Measurements from ENCODE around the gene SHKBP1.

SHKBP1 gene

DNA sequence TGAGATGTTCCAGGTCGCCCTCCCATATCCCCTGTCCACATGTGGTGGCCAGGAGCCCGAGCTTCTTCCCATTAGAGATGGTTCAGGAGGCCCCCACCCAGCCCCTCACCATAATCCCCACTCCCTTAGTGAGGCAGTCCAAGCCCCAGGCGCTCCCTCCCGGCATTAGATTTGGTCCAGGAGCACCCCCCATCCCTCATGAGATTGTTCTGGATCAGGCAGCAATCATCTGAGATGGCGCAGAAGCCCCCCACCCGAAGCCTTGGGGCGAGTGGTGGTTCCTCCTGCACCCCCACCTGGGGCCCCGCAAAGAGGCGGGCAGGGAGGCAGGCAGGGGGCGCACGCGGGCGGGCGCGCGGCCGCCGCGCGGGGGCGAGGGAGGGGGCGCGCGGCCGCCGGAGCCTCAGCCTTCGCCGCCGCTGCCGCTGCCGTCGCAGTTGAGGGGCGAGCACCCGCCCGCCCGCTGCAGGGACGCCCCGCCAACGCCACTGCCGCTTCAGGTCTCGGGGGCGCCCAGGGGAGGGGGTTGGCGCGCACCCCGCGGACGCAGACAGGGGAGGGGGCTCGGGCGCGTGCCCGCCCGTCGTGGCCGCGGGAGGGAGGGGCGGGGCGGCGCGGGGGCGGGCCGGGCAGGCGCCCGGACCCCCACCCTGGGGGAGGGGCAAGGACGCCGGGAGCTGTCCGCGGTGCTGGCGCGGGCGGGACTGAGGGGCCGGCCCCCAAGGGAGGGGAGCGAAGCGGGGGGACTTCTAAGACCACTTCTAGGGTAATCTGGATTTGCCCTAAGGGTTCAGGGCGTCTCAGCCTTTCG lies 46.4 kb upstream of the SHKBP1 start:
- TF ChIP-seq ZNF8 (CRISPR knock-in tag; IDR thresholded peaks at IDR 0.05) (no peak), ARNTL (CRISPR knock-in tag; IDR thresholded peaks at IDR 0.05; ENCODE audit: borderline replicate concordance, low read depth) (no peak), ZFP3 (CRISPR knock-in tag; IDR thresholded peaks at IDR 0.05) (no peak), RARB (CRISPR knock-in tag; IDR thresholded peaks at IDR 0.05) (no peak), GLIS3 (CRISPR knock-in tag; IDR thresholded peaks at IDR 0.05) (no peak), CSDC2 (CRISPR knock-in tag; IDR thresholded peaks at IDR 0.05) (no peak), BACH2 (CRISPR knock-in tag; IDR thresholded peaks at IDR 0.05; ENCODE audit: borderline replicate concordance) (no peak)
- TF ChIP-seq, protein P1, sequence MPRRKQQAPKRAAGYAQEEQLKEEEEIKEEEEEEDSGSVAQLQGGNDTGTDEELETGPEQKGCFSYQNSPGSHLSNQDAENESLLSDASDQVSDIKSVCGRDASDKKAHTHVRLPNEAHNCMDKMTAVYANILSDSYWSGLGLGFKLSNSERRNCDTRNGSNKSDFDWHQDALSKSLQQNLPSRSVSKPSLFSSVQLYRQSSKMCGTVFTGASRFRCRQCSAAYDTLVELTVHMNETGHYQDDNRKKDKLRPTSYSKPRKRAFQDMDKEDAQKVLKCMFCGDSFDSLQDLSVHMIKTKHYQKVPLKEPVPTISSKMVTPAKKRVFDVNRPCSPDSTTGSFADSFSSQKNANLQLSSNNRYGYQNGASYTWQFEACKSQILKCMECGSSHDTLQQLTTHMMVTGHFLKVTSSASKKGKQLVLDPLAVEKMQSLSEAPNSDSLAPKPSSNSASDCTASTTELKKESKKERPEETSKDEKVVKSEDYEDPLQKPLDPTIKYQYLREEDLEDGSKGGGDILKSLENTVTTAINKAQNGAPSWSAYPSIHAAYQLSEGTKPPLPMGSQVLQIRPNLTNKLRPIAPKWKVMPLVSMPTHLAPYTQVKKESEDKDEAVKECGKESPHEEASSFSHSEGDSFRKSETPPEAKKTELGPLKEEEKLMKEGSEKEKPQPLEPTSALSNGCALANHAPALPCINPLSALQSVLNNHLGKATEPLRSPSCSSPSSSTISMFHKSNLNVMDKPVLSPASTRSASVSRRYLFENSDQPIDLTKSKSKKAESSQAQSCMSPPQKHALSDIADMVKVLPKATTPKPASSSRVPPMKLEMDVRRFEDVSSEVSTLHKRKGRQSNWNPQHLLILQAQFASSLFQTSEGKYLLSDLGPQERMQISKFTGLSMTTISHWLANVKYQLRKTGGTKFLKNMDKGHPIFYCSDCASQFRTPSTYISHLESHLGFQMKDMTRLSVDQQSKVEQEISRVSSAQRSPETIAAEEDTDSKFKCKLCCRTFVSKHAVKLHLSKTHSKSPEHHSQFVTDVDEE (CRISPR knock-in tag; IDR thresholded peaks at IDR 0.05): no peak
- TF ChIP-seq, protein P2, sequence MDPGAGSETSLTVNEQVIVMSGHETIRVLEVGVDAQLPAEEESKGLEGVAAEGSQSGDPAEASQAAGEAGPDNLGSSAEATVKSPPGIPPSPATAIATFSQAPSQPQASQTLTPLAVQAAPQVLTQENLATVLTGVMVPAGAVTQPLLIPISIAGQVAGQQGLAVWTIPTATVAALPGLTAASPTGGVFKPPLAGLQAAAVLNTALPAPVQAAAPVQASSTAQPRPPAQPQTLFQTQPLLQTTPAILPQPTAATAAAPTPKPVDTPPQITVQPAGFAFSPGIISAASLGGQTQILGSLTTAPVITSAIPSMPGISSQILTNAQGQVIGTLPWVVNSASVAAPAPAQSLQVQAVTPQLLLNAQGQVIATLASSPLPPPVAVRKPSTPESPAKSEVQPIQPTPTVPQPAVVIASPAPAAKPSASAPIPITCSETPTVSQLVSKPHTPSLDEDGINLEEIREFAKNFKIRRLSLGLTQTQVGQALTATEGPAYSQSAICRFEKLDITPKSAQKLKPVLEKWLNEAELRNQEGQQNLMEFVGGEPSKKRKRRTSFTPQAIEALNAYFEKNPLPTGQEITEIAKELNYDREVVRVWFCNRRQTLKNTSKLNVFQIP (CRISPR knock-in tag; IDR thresholded peaks at IDR 0.05; ENCODE audit: borderline replicate concordance, low read depth): no peak
- TF ChIP-seq, protein P3, sequence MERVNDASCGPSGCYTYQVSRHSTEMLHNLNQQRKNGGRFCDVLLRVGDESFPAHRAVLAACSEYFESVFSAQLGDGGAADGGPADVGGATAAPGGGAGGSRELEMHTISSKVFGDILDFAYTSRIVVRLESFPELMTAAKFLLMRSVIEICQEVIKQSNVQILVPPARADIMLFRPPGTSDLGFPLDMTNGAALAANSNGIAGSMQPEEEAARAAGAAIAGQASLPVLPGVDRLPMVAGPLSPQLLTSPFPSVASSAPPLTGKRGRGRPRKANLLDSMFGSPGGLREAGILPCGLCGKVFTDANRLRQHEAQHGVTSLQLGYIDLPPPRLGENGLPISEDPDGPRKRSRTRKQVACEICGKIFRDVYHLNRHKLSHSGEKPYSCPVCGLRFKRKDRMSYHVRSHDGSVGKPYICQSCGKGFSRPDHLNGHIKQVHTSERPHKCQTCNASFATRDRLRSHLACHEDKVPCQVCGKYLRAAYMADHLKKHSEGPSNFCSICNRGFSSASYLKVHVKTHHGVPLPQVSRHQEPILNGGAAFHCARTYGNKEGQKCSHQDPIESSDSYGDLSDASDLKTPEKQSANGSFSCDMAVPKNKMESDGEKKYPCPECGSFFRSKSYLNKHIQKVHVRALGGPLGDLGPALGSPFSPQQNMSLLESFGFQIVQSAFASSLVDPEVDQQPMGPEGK (CRISPR knock-in tag; IDR thresholded peaks at IDR 0.05; ENCODE audit: borderline replicate concordance): no peak
- ATAC-seq: peak; percentile 14; the same call in 1 of the 3 replicates

DNA sequence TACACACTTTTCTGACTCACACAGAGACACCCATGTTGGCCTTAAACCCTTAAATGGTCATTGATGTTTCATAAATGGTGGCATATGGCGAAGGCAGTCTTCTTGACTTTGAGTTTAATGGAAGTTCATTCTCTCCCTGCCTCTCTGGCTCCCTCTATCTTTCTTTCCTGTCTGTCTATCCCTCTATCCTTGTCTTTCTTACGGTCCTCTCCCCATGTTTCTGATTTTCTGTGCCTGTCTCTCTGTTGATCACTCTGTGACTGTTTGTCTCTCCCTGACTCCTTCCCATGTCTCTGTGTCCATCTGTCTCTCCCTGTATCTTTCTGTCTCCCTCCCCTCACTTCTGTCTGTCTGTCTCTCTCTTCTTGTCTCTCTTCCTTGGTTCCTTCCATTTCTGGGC lies 43.2 kb upstream of the SHKBP1 start:
- ATAC-seq: no peak
- no peak for TF ChIP-seq ZFP30 (CRISPR knock-in tag; IDR thresholded peaks at IDR 0.05)
- TF ChIP-seq, protein P4, sequence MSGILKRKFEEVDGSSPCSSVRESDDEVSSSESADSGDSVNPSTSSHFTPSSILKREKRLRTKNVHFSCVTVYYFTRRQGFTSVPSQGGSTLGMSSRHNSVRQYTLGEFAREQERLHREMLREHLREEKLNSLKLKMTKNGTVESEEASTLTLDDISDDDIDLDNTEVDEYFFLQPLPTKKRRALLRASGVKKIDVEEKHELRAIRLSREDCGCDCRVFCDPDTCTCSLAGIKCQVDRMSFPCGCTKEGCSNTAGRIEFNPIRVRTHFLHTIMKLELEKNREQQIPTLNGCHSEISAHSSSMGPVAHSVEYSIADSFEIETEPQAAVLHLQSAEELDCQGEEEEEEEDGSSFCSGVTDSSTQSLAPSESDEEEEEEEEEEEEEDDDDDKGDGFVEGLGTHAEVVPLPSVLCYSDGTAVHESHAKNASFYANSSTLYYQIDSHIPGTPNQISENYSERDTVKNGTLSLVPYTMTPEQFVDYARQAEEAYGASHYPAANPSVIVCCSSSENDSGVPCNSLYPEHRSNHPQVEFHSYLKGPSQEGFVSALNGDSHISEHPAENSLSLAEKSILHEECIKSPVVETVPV (CRISPR knock-in tag; IDR thresholded peaks at IDR 0.05): no peak
- TF ChIP-seq ZNF70 (CRISPR knock-in tag; IDR thresholded peaks at IDR 0.05): no peak
- no peak for TF ChIP-seq ZFP3 (CRISPR knock-in tag; IDR thresholded peaks at IDR 0.05)
- TF ChIP-seq CSDC2 (CRISPR knock-in tag; IDR thresholded peaks at IDR 0.05): no peak
- TF ChIP-seq SNAI2 (CRISPR knock-in tag; IDR thresholded peaks at IDR 0.05): no peak
- no peak for TF ChIP-seq TCF4 (CRISPR knock-in tag; IDR thresholded peaks at IDR 0.05; ENCODE audit: borderline replicate concordance)

DNA sequence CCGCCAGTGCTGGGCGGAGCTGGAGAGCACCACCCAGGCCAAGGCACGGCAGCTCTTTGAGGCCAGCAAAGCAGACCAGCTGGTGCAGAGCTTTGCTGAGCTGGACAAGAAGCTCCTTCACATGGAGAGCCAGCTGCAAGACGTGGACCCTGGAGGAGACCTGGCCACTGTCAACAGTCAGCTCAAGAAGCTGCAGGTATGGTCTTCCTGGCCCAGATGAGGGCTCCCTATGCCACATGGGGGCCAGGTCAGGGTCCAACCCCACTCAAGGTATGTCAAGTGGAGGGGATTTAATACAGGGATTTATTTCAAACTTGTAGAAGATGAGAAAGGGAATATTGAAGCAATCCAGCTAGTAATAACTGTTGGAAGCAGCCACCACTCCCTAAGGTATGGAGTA lies 42.5 kb upstream of the SHKBP1 start:
- TF ChIP-seq CSDC2 (CRISPR knock-in tag; IDR thresholded peaks at IDR 0.05) (no peak), GLIS3 (CRISPR knock-in tag; IDR thresholded peaks at IDR 0.05) (no peak), OSR1 (CRISPR knock-in tag; IDR thresholded peaks at IDR 0.05) (no peak), ZFP30 (CRISPR knock-in tag; IDR thresholded peaks at IDR 0.05) (no peak), TCF4 (CRISPR knock-in tag; IDR thresholded peaks at IDR 0.05; ENCODE audit: borderline replicate concordance) (no peak), BACH2 (CRISPR knock-in tag; IDR thresholded peaks at IDR 0.05; ENCODE audit: borderline replicate concordance) (no peak), ZC3H10 (CRISPR knock-in tag; IDR thresholded peaks at IDR 0.05) (no peak), ARNTL (CRISPR knock-in tag; IDR thresholded peaks at IDR 0.05; ENCODE audit: borderline replicate concordance, low read depth) (no peak)
- TF ChIP-seq, protein P4 (CRISPR knock-in tag; IDR thresholded peaks at IDR 0.05): no peak
- TF ChIP-seq, protein P1 (CRISPR knock-in tag; IDR thresholded peaks at IDR 0.05): no peak
- no peak for ATAC-seq

Data from SK-N-SH treated with all-trans-retinoic acid at 6 μM for 48 hours (cell line).